Measurements from ENCODE around the gene GPATCH3.

Gene GPATCH3

GRCh38 chr1:26844424-26845196 lies 55.7 kb downstream of the GPATCH3 start:
- Histone ChIP-seq H3K4me2 (no peak overlapping the region), H3K4me1 (ENCODE audit: low read depth, poor library complexity, severe bottlenecking) (peaks cover 21% of the 10 kb centered on the region), H4K20me1 (ENCODE audit: insufficient read depth) (no peaks in the 10 kb centered on the region)

More at GRCh38 chr1:26844424-26845196, 55.7 kb downstream of the GPATCH3 start:
- TF ChIP-seq CTCF (conservative IDR thresholded peaks at IDR 0.05; ENCODE audit: low read depth, low read length), result no peak
- Histone ChIP-seq H3K27ac (no peak overlapping the region), H3K27me3 (ENCODE audit: insufficient read depth, low read depth) (no peaks in the 10 kb centered on the region), H2AFZ (ENCODE audit: low read depth) (no peak overlapping the region), H3K9ac (no peak overlapping the region), H3K36me3 (ENCODE audit: insufficient read depth) (no peaks in the 10 kb centered on the region), H3K4me3 (IDR thresholded peaks at IDR 0.05; ENCODE audit: insufficient read depth, low read depth, low read length) (no peak overlapping the region), H3K79me2 (ENCODE audit: insufficient read depth, low read depth) (peaks cover 9% of the 10 kb centered on the region; the same call in 1 of the 2 replicates)

Measured in KMS-11 (cell line).